ENCODE measurements around the gene GLB1L3.

DNA sequence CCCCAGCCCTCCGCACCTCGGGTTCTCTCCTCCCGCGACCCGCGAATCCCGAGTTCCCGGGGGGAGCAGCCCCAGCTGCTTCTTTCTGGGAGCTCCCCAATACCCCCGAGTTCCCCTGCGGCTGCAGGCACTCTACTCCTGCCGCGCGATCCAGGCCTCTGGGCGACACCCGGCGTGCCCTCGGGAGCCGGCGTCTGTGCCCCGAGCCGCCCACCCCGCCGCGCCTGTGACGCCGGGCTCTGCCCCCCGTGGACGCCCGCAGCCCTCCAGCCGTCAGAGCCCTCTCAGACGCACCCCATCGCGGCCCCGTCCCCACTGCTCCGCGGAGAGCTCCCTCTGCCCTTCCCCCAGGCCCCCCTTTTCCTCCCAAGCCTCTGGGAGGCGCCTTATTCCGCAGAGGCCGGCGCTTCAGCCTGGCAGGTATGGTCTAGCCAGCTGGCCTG, 56.0 kb downstream of the GLB1L3 start:
- TF ChIP-seq YY1 (IDR thresholded peaks at IDR 0.05; ENCODE audit: low read depth) (no peak), TEAD4 (IDR thresholded peaks at IDR 0.05) (no peak), NFIC (IDR thresholded peaks at IDR 0.05) (no peak)

All from Ishikawa (cell line).